Rectal smooth muscle tissue (tissue), 1 donor: ENCODE data around the gene COX15.
"Not testable (repeated sequence)": the region's sequence is repeated elsewhere in the genome, so short reads cannot be mapped to it uniquely, and the experiment has no call there.

Experiments
- H3K27ac ChIP-seq: one replicate; pipeline ENCODE4 v1.7.0; 2013; ENCODE audit warnings: low read depth, low read length, inconsistent platforms
- H3K27me3 ChIP-seq: one replicate; pipeline ENCODE4 v1.7.0; 2013; ENCODE audit warnings: low read length; ENCODE audit not compliant: control insufficient read depth, insufficient read depth
- H3K36me3 ChIP-seq: one replicate; pipeline ENCODE4 v1.7.0; 2013; ENCODE audit warnings: low read length; ENCODE audit not compliant: control insufficient read depth, insufficient read depth
- H3K4me1 ChIP-seq: one replicate; pipeline ENCODE4 v1.7.0; 2013; ENCODE audit warnings: low read length; ENCODE audit not compliant: control insufficient read depth, insufficient read depth
- H3K4me3 ChIP-seq: one replicate; pipeline ENCODE4 v1.7.0; 2013; ENCODE audit warnings: low read length
- H3K9ac ChIP-seq: one replicate; pipeline ENCODE4 v1.7.0; 2013; ENCODE audit warnings: low read length

The COX15 gene

DNA sequence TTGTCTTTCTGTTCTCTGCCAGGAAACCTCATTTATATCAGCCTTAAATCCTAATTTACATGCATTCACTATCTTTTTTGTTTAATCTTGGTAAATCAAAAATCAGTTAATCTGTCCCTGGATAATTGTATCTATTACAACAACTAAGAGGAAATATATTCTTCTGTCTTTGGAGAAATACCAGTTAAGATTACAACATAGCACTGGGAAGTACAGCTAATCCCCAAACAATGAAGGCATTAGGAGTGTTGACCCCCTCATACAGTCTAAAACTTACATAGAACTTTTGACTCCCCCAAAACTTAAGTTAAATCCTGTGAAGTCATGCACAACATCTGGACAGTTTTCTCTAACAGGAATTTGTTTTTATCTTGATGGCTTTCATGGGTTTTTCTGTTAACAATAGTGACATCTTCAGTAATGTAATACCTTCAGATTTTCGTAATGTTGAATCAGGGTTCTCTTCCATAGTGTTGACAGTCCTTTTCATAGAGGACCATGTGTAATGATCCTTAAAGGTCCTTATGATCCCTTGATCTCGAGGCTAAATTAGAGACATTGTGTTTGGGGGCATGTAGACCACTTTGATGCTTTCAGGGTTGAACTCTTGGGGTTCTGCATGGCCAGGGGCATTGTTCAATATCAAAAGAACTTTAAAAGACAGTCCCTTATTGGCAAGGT is 26.4 kb upstream of the COX15 start:
- H3K36me3 ChIP-seq: peaks cover 11% of the 10 kb centered on the region

DNA sequence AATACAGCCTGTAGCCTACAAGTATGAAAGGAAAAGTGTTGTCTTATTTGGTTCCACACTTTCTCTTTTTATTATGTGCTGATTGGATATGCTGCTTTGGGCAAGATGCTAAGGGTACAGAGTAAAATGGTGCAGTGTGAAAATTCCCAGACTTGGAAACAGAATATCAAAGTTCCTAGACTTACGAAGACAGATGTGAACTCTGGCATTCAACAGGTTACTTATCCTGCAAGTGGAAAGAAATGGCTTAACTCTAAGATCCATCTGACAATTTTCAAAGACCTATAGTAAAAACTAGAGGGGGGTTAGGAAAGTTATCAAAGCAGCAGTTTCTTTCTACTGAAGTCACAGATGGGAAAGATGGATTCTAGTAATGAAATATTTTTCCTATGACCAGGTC is 24.2 kb upstream of the COX15 start:
- H3K4me1 ChIP-seq: no peaks in the 10 kb centered on the region
- no peak overlapping the region for H3K9ac ChIP-seq
- H3K27ac ChIP-seq: no peak overlapping the region
- no peak overlapping the region for H3K4me3 ChIP-seq
- peaks cover 11% of the 10 kb centered on the region for H3K36me3 ChIP-seq
- no peaks in the 10 kb centered on the region for H3K27me3 ChIP-seq

More for the DNA sequence above, 26.4 kb upstream of the COX15 start:
- no peak overlapping the region for H3K9ac ChIP-seq
- no peaks in the 10 kb centered on the region for H3K4me1 ChIP-seq
- no peaks in the 10 kb centered on the region for H3K27me3 ChIP-seq
- no peak overlapping the region for H3K4me3 ChIP-seq
- H3K27ac ChIP-seq: no peak overlapping the region

DNA sequence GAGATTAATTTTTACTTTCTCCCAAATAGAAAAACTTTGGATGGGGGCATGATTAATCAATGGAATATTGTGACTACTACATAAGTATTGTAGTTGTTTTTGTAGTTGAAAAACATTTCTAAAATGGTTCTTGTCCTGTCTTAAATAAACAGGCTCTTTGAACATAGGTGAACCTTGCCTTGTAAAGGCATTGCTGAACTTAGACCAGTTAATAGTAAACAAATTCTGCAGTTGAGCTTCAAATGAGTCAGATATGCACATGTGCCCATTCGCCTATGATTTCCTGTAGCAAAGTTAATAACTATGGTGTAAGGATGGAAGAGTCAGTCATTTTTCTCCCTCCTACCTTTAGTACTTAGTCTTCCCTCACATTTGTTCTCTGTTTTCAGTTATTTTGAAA is 22.7 kb upstream of the COX15 start:
- Histone ChIP-seq H3K27me3 (no peaks in the 10 kb centered on the region), H3K36me3 (peaks cover 11% of the 10 kb centered on the region), H3K4me3 (no peak overlapping the region), H3K27ac (no peak overlapping the region), H3K4me1 (no peaks in the 10 kb centered on the region), H3K9ac (no peak overlapping the region)

DNA sequence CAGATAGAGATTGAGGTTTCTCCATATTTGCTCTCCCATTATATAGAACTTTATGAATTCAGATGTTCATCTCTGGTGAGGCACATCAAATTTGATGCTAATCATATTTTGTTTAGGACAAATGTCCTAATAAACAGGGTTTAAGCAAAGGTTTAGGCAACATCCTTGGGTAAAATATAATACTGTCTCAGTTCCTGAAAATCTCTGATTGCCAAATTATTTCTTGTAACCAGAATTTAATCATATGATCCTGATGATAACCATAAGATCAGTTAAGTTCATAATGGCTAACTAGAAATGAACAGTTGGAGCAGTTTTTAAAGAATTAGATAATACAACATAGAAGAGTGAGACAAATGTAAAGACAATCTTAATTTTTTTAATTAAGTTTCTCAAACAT is 18.7 kb upstream of the COX15 start:
- no peaks in the 10 kb centered on the region for H3K27me3 ChIP-seq
- H3K4me1 ChIP-seq: no peaks in the 10 kb centered on the region
- H3K4me3 ChIP-seq: no peak overlapping the region
- H3K27ac ChIP-seq: no peak overlapping the region
- peaks cover 16% of the 10 kb centered on the region for H3K36me3 ChIP-seq
- no peak overlapping the region for H3K9ac ChIP-seq

DNA sequence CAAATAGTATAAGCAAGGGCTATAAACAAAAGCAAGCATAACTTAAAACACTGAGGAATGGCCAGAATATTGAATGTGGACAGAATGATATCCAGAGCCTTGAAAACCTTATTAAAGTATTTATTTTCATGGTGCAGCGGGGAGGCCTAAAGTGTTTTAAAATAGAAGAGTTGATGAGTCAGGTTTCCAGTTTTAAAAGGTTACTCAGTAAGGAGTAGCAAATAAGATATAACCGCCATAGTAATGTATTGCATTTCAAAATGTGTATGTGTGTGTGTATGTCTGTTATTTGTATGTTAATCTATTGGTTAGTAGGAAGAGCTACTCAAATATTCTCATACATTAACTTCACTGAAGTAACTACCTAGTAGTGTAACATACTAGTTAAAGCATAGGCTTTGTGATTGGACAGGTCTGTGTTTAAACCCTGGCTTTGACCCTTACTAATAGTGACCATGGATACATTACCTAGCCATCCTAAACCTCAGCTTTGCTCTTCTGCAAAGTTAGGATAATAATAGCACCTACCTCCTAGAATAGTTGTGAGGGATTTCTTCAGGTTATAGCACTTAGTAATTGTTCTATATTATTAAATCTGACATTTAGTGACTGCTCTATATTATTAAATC is 17.0 kb upstream of the COX15 start:
- Histone ChIP-seq H3K4me3 (no peak overlapping the region), H3K27ac (no peak overlapping the region), H3K36me3 (peaks cover 13% of the 10 kb centered on the region), H3K4me1 (no peaks in the 10 kb centered on the region), H3K9ac (no peak overlapping the region), H3K27me3 (no peaks in the 10 kb centered on the region)

DNA sequence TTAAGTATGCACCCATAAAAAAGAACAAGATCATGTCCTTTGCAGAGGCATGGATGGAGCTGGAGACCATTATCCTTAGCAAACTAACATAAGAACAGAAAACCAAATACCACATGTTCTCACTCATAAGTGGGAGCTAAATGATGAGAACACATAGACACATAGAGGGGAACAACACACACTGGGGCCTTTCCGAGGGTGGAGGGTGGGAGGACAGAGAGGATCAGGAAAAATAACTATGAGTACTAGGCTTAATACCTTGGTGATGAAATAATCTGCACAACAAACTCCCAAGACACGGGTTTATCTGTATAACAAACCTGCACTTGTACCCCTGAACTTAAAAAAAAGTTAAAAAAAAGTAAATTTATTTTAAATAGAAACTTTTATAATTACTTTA is 14.2 kb upstream of the COX15 start:
- H3K36me3 ChIP-seq: peaks cover 25% of the 10 kb centered on the region
- H3K4me1 ChIP-seq, H3K4me3 ChIP-seq, H3K9ac ChIP-seq, H3K27me3 ChIP-seq, H3K27ac ChIP-seq: not testable (repeated sequence)

DNA sequence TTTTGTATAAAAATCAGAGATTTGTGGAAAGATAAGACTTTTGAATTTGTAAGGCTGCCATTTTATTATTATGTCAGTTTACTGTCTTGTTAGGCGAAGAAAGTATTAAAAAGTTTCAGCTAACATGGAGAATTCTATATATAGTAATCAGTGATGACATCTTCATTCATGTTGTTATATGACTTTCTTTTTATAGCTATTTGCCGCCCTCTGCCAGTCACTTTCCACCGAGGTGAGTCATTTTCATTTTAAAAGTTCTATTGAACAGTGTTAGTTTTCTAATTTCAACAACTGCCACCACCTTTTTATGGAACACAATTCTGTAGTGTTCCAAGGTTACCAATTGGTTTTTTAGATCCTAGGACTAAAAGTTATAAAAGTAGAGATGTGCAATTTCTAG is 11.9 kb upstream of the COX15 start:
- Histone ChIP-seq H3K9ac (no peak overlapping the region), H3K4me1 (no peaks in the 10 kb centered on the region), H3K4me3 (no peak overlapping the region), H3K36me3 (peaks cover 38% of the 10 kb centered on the region), H3K27me3 (no peaks in the 10 kb centered on the region), H3K27ac (no peak overlapping the region)

DNA sequence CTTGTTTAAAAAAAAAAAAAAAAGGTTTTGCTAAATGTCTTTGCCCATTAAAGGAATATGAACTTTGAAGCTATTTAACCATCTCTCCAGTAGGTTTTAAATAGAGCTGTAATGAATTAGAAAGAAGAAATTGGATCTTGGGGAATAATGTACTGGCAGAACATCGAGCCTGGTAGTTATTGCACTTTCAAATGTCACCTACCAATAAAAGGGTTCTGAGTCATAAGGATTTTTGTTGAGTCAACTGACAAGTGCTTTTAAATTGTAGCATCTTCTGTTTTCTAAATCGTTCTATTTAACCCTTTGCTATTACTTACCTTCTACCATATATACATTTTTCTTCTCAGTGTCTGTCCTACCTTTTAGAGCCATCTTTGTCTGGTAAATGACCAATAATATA is 10.8 kb upstream of the COX15 start:
- Histone ChIP-seq H3K36me3 (peaks cover 38% of the 10 kb centered on the region), H3K4me3 (no peak overlapping the region), H3K27me3 (no peaks in the 10 kb centered on the region), H3K27ac (no peak overlapping the region), H3K9ac (no peak overlapping the region), H3K4me1 (no peaks in the 10 kb centered on the region)

DNA sequence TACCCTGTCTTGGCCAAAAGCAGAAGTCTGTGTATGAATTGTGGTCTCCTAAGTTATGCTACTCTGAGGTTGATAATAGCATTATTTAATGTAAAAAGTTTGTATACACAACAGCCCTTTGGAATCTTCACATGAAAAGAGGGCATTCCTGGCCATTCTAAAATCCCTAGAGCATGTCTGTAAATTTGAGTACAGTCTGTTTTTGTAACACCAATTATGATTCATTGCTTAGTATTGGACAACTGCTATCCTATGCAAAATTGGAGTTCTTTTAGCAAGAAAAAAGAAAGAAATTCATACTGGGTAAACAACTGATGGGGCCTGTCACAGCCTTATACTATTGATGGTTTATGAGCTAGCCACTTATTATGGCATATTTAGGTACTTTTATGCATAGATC is 10.3 kb upstream of the COX15 start:
- Histone ChIP-seq H3K27me3 (no peaks in the 10 kb centered on the region), H3K27ac (no peak overlapping the region), H3K9ac (no peak overlapping the region), H3K36me3 (peaks cover 37% of the 10 kb centered on the region), H3K4me1 (no peaks in the 10 kb centered on the region), H3K4me3 (no peak overlapping the region)

DNA sequence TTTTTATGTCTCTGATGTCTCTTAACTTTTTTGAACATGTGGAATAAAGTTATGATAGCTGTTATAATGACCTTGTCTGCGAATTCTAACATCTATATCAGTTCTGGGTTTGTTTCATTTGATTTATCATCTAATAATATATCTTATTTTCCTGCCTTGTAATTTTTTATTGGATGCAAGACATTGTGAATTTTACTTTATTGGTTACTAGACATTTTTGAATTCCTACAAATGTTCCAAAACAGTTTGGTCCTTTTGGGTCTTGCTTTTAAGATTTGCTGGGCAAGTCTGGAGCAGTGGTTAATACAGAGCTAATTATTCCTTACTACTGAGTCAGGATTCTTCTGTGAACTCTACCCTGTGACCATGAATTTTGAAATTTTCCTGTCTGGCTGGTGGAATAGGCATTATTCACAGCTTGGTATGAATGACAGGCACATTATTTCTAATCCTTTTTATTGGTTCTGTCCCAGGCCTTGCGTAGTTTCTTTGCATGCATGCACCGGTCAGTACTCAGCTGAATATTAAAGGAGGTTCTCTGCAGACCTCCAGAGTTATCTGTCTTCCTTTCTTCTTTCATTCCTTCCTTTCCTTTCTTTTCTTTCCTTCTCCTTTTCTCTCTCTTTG is 9.1 kb upstream of the COX15 start:
- Histone ChIP-seq H3K9ac (no peak overlapping the region), H3K27ac (no peak overlapping the region), H3K4me3 (no peak overlapping the region), H3K27me3 (no peaks in the 10 kb centered on the region), H3K36me3 (peaks cover 31% of the 10 kb centered on the region), H3K4me1 (no peaks in the 10 kb centered on the region)

DNA sequence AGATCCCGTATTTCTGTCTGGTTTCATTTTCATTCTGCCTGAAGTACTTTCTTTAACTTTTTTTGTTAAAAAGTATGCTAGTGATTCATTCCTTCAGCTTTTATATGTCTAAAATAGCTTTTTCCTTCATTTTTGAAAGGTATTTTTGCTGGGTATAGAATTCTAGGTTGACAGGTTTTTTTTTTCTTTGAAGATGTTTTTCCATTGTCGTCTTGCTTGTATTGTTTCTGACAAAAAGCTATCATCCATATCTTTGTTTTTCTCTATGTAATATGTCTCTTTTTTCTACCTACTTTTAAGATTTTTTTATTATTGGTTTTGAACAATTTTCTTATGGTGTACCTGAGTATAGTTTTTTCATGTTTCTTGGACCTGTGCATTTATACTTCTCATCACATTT is 8.3 kb upstream of the COX15 start:
- Histone ChIP-seq H3K27ac (no peak overlapping the region), H3K36me3 (peaks cover 31% of the 10 kb centered on the region), H3K4me1 (no peaks in the 10 kb centered on the region), H3K27me3 (no peaks in the 10 kb centered on the region), H3K9ac (no peak overlapping the region), H3K4me3 (no peak overlapping the region)

DNA sequence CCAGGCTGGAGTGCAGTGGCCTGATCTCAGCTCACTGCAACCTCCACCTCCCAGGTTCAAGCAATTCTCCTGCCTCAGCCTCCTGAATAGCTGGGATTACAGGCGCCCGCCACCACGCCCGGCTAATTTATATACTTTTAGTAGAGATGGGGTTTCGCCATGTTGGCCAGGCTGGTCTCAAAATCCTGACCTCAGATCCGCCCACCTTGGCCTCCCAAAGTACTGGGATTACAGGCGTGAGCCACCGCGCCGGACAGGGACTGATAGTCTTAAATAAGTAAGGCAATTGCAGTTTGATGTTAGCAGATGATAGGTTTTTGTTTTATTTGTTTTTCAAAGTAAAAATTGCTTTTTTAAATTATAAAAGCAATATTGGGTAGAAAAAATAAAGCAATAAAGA is 2.2 kb upstream of the COX15 start:
- not testable (repeated sequence) for H3K27me3 ChIP-seq, H3K4me3 ChIP-seq, H3K27ac ChIP-seq, H3K9ac ChIP-seq, H3K36me3 ChIP-seq, H3K4me1 ChIP-seq

DNA sequence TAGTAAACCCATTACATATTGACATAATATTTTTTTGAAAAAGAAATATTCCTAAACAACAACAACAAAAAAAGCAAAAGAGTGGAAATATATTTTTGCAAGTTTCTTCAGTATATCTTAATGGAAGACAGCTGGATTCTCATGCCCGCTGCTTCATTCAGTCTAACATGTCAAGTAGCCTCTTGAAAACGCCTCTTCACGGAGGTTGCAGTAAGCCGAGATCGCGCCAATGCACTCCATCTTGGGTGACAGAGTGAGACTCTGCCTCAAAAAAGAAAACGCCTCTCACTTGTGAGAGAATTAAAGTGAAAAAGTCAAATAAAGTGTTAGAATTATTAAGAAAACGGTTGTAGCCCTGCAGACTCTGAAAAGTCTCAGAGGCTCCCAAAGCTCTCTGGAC is 1.4 kb upstream of the COX15 start:
- H3K4me3 ChIP-seq: peak overlapping the region; percentile 35
- no peaks in the 10 kb centered on the region for H3K36me3 ChIP-seq
- H3K27ac ChIP-seq: no peak overlapping the region
- H3K4me1 ChIP-seq: peaks cover 7% of the 10 kb centered on the region
- H3K27me3 ChIP-seq: no peaks in the 10 kb centered on the region
- H3K9ac ChIP-seq: no peak overlapping the region
